Ishikawa (cell line): Measurements from ENCODE around the gene RNASET2.

Experiments used
- CEBPB ChIP-seq: IDR thresholded peaks from 2 replicates; pipeline ENCODE4 v1.6.1; 2012
- CREB1 ChIP-seq: IDR thresholded peaks from 2 replicates; pipeline ENCODE4 v1.6.1; 2012; ENCODE audit warnings: low read depth
- EGR1 ChIP-seq: IDR thresholded peaks from 2 replicates; pipeline ENCODE4 v1.6.1; 2012
- EP300 ChIP-seq: IDR thresholded peaks from 2 replicates; pipeline ENCODE4 v1.6.1; 2012; ENCODE audit warnings: borderline replicate concordance
- FOXM1 ChIP-seq: IDR thresholded peaks from 2 replicates; pipeline ENCODE4 v1.6.1; 2012; ENCODE audit warnings: low read depth, borderline replicate concordance
- RAD21 ChIP-seq: IDR thresholded peaks from 2 replicates; pipeline ENCODE4 v1.6.1; 2012; ENCODE audit warnings: low read depth
- USF1 ChIP-seq: IDR thresholded peaks from 2 replicates; pipeline ENCODE4 v1.6.1; 2012

GRCh38 chr6:166898910-166899309, 57.4 kb downstream of the RNASET2 start:
- TF ChIP-seq FOXM1 (no peak), RAD21 (no peak), CREB1 (no peak), EP300 (no peak), EGR1 (no peak), CEBPB (no peak), USF1 (no peak)
